HTERT RPE-1 (cell line): ENCODE results near the gene LAMA4.
"Not testable (repeated sequence)": the region's sequence is repeated elsewhere in the genome, so short reads cannot be mapped to it uniquely, and the experiment has no call there.

Source experiments
- in situ Hi-C: fragments of 300-500 bp; cut with MboI; formaldehyde crosslinking; loops from 4 replicates; pipeline ENCODE4 v1.14.3; 2020; ENCODE audit warnings: low sequenced_read_pairs

The LAMA4 gene

GRCh38 chr6:112216662-112217551 lies 37.5 kb downstream of the LAMA4 start:
- in situ Hi-C loops, result no loop called here

GRCh38 chr6:112215488-112216284 lies 38.7 kb downstream of the LAMA4 start:
- in situ Hi-C loops, result no loop called here

DNA sequence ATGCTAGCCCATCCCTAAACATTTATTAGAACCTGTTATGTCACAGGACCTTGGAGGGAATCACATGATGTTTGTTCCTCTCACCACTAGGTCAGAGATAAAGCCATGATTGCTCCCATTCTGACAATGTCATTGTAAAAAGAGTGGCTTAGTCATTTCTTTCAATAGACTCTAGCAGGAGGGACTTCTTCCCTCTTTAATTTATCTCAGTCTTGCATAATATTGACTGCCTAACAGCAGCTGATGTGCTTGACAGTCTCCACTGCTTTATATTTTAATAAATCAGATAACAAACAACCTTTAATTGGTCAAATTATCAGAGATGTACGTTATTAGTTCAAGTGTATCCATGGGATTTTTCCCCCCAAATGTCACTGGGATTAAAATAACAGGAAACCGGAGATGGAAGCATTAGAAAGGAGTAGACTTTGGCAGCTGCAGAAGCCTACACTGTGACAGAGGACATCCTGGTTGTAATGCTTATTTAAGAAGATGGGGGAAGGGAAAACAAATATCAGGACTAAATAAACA lies 39.6 kb downstream of the LAMA4 start:
- in situ Hi-C loops, result no loop called here

DNA sequence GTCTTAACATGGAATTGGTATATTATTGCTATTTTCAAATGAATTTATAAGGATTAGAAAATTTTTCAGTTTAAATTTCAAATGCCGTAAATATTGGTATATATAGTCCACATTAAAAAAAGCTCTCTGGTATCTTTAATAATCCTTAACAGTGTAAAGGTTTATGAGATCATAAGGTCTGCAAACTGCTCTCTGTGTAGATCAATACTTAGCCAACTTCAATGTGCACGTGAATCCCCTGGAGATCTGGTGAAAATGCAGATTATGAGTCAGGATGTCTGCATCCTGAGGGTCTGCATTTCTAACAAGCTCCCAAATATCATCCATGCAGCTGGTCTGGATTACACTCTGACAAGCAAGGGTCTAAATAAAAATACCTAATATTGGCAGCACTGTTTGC lies 43.5 kb downstream of the LAMA4 start:
- in situ Hi-C loops, result no loop called here

DNA sequence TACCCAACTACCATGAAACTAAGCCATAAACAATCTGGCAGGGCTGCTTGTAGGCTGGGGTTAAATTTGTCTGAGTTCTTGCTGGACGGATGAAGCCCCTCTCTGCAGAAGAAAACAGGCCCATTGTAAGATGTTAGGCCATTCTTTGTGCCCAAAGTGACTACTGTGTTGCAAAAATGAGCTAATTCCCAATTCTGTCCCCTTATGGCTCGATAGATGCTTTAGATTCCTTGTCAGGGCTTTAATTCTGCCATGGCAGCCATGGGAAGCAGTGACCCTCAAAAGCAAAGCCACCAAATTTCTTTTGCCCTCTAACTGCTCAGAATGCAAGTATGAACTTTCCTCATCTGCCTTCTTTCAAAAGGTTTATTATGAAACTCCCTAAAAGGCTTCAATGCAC lies 45.2 kb downstream of the LAMA4 start:
- in situ Hi-C loops, result no loop called here

DNA sequence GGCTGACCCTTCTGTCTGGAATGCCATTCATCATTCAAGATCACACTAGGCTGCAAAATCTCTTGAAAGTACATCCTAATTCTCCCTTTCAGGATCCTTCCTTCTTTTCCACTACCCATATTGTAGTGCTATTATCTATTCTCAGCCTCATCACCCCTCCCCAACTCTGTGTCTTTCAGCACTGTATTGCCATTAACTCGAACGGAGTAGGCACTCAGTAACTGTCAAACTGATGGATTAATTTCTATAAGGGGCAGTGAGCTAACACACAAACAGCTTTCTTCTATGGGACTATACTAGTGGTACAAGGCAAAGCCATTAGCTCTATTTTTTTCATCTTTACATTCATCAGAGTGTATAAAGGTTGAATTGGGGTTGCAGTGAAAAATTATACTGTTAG lies 46.6 kb downstream of the LAMA4 start:
- in situ Hi-C loops, result no loop called here

- in situ Hi-C loops, result no loop called here
These were observed 47.2 kb downstream of the LAMA4 start for GRCh38 chr6:112207131-112207530.

- in situ Hi-C loops, result no loop called here
These were observed 48.3 kb downstream of the LAMA4 start for GRCh38 chr6:112206110-112206458.

DNA sequence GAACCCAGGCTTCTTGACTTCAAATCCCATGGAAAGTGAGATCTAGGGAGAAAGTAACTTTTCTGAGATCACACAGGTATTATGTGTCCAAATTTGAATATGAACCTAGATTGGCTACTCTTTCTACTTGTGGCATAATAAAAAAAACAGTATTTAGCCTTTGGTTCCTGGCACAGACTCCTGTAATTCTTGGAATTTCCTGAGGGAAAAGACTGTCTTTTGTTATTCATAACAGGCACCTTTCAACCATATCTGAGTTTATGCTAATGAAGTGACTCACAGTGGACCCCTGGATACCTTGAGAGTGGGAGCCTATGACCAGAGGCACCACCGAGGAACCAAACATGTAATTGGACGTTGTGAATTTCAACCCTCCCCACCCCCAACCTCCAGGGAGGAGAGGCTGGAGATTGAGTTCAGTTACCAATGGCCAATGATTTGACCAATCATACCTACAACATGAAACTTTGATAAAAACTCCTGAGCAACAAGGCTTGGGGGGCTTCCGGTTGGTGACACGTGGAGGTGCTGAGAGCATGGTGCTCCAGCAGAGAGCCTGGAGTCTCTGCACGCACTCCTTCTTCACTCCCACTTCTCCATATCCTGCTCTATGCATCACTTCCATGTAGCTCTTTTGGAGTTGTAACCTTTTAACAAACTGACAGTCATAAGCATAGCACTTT lies 48.8 kb downstream of the LAMA4 start:
- in situ Hi-C loops, result no loop called here

- in situ Hi-C loops, result no loop called here
These were observed 50.0 kb downstream of the LAMA4 start for GRCh38 chr6:112204350-112204706.

DNA sequence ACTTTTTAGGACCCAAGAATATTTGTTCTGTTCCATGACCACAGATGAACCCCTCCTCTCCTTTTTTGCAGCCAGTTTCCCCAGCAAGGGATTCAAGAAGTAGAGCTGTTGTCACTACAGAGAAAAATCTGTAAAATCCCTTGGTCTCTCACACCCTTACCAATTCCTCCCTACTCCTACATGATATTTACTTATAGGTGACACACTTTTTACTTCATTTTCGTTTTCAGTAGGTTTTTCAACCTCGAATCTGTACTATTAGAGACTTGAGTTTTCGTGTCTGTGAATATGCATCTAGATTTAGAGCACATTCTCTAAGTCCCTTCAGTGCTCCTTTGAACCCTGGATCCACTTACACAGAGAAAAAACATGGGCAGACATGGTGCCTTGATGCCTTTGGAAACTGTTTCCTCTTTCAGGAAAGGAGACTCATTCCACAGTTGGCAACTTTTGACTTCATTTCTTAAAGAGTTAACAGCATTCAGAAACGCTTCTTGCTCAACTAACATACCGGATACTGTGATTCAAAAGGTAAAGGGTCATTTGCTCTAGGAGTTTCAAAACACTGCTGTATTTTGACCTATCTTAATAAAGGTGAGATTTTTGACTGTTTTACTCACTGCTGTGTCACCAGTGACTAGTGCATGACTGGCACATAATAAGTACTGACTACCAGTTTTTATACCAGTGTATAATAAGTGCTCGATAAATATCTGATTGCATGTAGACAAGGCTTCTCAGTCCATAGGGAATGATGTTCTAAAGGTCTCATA lies 50.6 kb downstream of the LAMA4 start:
- in situ Hi-C loops, result no loop called here

GRCh38 chr6:112202639-112203341 lies 51.6 kb downstream of the LAMA4 start:
- in situ Hi-C loops, result no loop called here

GRCh38 chr6:112200185-112200914 lies 54.0 kb downstream of the LAMA4 start:
- in situ Hi-C loops, result not testable (repeated sequence)

- in situ Hi-C loops, result loop anchor here (25.0 kb wide), 1 partner anchor 88 kb away; no protein-coding TSS in a partner anchor
These were observed 55.4 kb downstream of the LAMA4 start for GRCh38 chr6:112199001-112199403.

GRCh38 chr6:112198582-112198981 lies 55.8 kb downstream of the LAMA4 start:
- in situ Hi-C loops, result loop anchor here (25.0 kb wide), 1 partner anchor 89 kb away; no protein-coding TSS in a partner anchor

- in situ Hi-C loops, result loop anchor here (25.0 kb wide), 1 partner anchor 90 kb away; no protein-coding TSS in a partner anchor
These were observed 56.7 kb downstream of the LAMA4 start for GRCh38 chr6:112197636-112198035.

- in situ Hi-C loops, result loop anchor here (25.0 kb wide), 1 partner anchor 91 kb away; no protein-coding TSS in a partner anchor
These were observed 58.1 kb downstream of the LAMA4 start for GRCh38 chr6:112196306-112196705.

GRCh38 chr6:112195166-112195565 lies 59.2 kb downstream of the LAMA4 start:
- in situ Hi-C loops, result loop anchor here (25.0 kb wide), 1 partner anchor 92 kb away; no protein-coding TSS in a partner anchor

DNA sequence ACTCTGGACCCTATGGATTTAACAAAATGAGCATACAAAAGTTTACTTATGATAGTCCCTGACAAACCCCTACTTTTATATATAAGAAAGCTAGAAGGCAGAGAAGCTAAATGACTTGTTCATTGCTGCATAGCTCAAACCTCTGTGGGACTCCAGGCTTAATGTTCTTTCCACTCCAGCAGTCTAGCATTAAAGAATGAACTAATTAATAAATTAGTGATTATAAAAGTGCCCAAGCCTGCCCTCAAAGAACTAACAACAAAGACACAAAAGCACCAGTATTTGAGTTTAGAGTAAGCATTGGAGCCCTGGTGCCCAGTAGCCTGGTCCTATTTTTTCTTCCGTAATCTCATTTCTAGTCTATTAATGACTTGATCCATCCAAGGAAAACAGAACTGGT lies 59.9 kb downstream of the LAMA4 start:
- in situ Hi-C loops, result loop anchor here (25.0 kb wide), 1 partner anchor 93 kb away; no protein-coding TSS in a partner anchor
